Loucy (cell line): ENCODE results near the gene ACD.

Experiments
- H2AFZ ChIP-seq: fragments of 200-600 bp; sonication (generic); 2 replicates; pipeline ENCODE4 v1.6.0; 2016; ENCODE audit warnings: antibody characterized with exemption, mild to moderate bottlenecking, low read length, moderate library complexity
- H3F3A ChIP-seq: fragments of 200-600 bp; 2 replicates; pipeline ENCODE4 v1.6.0; 2016; ENCODE audit warnings: antibody characterized with exemption, low read depth, mild to moderate bottlenecking
- H3K27me3 ChIP-seq: fragments of 200-600 bp; sonication (generic); 2 replicates; pipeline ENCODE4 v1.6.1; 2014; ENCODE audit warnings: low read length, mild to moderate bottlenecking; ENCODE audit not compliant: insufficient read depth, poor library complexity, severe bottlenecking
- H3K36me3 ChIP-seq: fragments of 200-600 bp; sonication (generic); 2 replicates; pipeline ENCODE4 v1.6.1; 2016; ENCODE audit warnings: low read length; ENCODE audit not compliant: insufficient read depth
- H3K4me1 ChIP-seq: fragments of 200-600 bp; sonication (generic); 2 replicates; pipeline ENCODE4 v1.5.1; 2014; ENCODE audit warnings: low read length, mild to moderate bottlenecking; ENCODE audit not compliant: insufficient read depth, poor library complexity, severe bottlenecking
- H3K4me2 ChIP-seq: fragments of 200-600 bp; sonication (generic); 2 replicates; pipeline ENCODE4 v1.6.0; 2014; ENCODE audit warnings: antibody characterized with exemption, low read length, low read depth, mild to moderate bottlenecking; ENCODE audit not compliant: poor library complexity, severe bottlenecking
- H3K4me3 ChIP-seq: fragments of 200-600 bp; sonication (generic); 2 replicates; pipeline ENCODE4 v1.5.1; 2014; ENCODE audit warnings: low read length, mild to moderate bottlenecking, mixed read lengths; ENCODE audit not compliant: poor library complexity, severe bottlenecking
- H3K79me2 ChIP-seq: fragments of 200-600 bp; sonication (generic); 2 replicates; pipeline ENCODE4 v1.6.1; 2014; ENCODE audit warnings: low read length; ENCODE audit not compliant: insufficient read depth
- H3K9ac ChIP-seq: fragments of 200-600 bp; sonication (generic); 2 replicates; pipeline ENCODE4 v1.6.0; 2014; ENCODE audit warnings: mild to moderate bottlenecking, low read depth, low read length, moderate library complexity; ENCODE audit not compliant: poor library complexity, severe bottlenecking
- H3K9me2 ChIP-seq: fragments of 200-600 bp; sonication (generic); replicated peaks from 2 replicates; pipeline ENCODE4 v1.6.1; 2016; ENCODE audit warnings: low read depth, low read length, mixed read lengths
- H3K9me3 ChIP-seq: fragments of 200-600 bp; sonication (generic); 2 replicates; pipeline ENCODE4 v1.6.1; 2014; ENCODE audit warnings: mild to moderate bottlenecking, antibody characterized with exemption, low read length, low read depth; ENCODE audit not compliant: insufficient read depth
- H4K20me1 ChIP-seq: fragments of 200-600 bp; sonication (generic); 2 replicates; pipeline ENCODE4 v1.6.0; 2014; ENCODE audit warnings: antibody characterized with exemption, low read length, mild to moderate bottlenecking; ENCODE audit not compliant: insufficient read depth, poor library complexity, severe bottlenecking
- EZH2phosphoT487 ChIP-seq: fragments of 200-600 bp; IDR thresholded peaks from 2 replicates; pipeline ENCODE4 v1.6.1; 2018; ENCODE audit warnings: antibody characterized with exemption, mild to moderate bottlenecking, moderate library complexity, borderline replicate concordance
- TF ChIP-seq, protein P1 (sequence below): fragments of 200-600 bp; sonication (generic); conservative IDR thresholded peaks from 2 replicates; pipeline ENCODE4 v1.5.1; 2014; ENCODE audit warnings: mild to moderate bottlenecking, antibody characterized with exemption, low read length

The ACD gene

DNA sequence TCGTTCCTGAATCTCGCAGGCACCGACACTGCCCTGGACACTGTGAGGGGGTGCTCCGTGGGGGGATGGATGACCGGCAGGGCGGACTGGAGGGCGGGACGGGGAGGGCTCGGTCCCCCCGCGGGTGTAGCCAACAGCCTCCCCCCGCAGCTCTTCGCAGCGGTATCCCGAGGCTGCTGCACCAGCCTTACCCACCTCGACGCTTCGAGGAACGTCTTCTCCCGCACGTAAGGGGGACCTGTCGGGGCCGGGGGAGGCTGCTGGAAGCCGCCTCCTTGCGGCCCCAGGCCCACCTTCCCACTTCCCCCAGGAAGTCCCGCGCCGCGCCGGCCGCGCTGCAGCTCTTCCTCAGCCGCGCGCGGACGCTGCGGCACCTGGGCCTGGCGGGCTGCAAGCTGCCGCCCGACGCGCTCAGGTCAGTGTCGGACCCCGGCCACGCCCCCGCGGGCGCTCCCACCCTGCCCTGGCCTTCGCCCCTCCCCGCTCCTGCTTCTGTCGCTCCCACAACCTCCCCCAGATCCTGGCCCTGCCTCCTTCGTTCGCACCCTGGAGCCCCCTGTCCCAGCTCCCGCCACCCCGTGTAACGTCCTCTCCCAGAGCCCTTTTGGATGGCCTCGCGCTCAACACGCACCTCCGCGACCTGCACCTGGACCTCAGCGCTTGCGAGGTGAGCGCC is 11.8 kb downstream of the ACD start:
- H3K4me3 ChIP-seq: no peak overlapping the region
- TF ChIP-seq, protein P1, sequence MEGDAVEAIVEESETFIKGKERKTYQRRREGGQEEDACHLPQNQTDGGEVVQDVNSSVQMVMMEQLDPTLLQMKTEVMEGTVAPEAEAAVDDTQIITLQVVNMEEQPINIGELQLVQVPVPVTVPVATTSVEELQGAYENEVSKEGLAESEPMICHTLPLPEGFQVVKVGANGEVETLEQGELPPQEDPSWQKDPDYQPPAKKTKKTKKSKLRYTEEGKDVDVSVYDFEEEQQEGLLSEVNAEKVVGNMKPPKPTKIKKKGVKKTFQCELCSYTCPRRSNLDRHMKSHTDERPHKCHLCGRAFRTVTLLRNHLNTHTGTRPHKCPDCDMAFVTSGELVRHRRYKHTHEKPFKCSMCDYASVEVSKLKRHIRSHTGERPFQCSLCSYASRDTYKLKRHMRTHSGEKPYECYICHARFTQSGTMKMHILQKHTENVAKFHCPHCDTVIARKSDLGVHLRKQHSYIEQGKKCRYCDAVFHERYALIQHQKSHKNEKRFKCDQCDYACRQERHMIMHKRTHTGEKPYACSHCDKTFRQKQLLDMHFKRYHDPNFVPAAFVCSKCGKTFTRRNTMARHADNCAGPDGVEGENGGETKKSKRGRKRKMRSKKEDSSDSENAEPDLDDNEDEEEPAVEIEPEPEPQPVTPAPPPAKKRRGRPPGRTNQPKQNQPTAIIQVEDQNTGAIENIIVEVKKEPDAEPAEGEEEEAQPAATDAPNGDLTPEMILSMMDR: no peak
- no peak for TF ChIP-seq EZH2phosphoT487
- H4K20me1 ChIP-seq: peaks cover 23% of the 10 kb centered on the region
- H3K36me3 ChIP-seq: peaks cover 38% of the 10 kb centered on the region; the same call in 1 of the 2 replicates
- peaks cover 24% of the 10 kb centered on the region for H3K4me1 ChIP-seq
- no peaks in the 10 kb centered on the region for H3K27me3 ChIP-seq
- H3K9me2 ChIP-seq: no peaks in the 10 kb centered on the region
- no peak overlapping the region for H2AFZ ChIP-seq
- peaks cover 64% of the 10 kb centered on the region for H3K79me2 ChIP-seq
- no peaks in the 10 kb centered on the region for H3K9me3 ChIP-seq
- H3K4me2 ChIP-seq: no peak overlapping the region
- H3F3A ChIP-seq: no peaks in the 10 kb centered on the region
- H3K9ac ChIP-seq: no peak overlapping the region

DNA sequence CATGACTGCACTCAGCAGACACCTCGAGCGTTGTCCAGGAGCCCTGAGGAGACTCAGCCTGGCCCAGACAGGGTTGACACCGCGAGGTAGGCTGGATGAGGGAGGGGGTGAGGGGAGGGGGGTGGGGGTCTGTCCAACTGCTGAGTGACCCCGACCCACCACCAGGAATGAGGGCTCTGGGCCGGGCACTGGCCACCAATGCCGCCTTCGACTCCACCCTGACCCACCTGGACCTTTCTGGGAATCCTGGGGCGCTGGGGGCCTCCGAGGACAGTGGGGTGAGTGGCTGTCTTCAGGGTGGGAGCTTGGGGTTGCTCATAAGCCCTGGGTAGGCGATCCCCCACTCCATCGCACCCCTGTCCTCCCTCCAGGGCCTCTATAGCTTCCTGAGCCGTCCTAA is 12.4 kb downstream of the ACD start:
- peaks cover 24% of the 10 kb centered on the region for H3K4me1 ChIP-seq
- H3K9me3 ChIP-seq: no peaks in the 10 kb centered on the region
- H3K36me3 ChIP-seq: peaks cover 38% of the 10 kb centered on the region; the same call in 1 of the 2 replicates
- no peak overlapping the region for H3K4me2 ChIP-seq
- H3K79me2 ChIP-seq: peaks cover 64% of the 10 kb centered on the region
- no peak overlapping the region for H2AFZ ChIP-seq
- no peaks in the 10 kb centered on the region for H3K9me2 ChIP-seq
- H3K27me3 ChIP-seq: no peaks in the 10 kb centered on the region
- no peaks in the 10 kb centered on the region for H3F3A ChIP-seq
- TF ChIP-seq EZH2phosphoT487: no peak
- TF ChIP-seq, protein P1: no peak
- peaks cover 23% of the 10 kb centered on the region for H4K20me1 ChIP-seq
- no peak overlapping the region for H3K4me3 ChIP-seq
- no peak overlapping the region for H3K9ac ChIP-seq

DNA sequence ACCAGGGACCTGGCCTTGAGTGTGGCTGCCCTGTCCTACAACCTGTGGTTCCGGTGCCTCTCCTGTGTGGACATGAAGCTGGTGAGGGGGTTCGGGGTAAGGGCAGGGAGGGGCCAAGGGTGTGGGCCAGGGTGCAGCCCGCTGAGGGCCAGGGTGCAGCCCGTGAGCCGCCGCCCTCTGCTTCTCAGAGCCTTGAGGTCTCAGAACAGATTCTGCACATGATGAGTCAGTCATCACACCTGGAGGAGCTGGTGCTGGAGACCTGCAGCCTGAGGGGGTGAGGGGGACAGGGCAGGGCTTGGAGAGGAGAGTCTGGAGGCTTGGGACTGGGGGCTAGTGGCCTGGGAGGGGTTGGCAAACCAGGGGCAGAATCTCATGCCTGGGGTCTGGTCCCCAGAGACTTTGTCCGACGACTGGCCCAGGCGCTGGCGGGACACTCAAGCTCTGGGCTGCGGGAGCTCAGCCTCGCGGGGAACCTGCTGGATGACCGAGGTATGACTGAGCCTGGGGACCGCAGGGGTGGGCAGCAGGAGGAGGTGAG is 12.9 kb downstream of the ACD start:
- Histone ChIP-seq H3K79me2 (peaks cover 62% of the 10 kb centered on the region), H3K4me1 (peaks cover 24% of the 10 kb centered on the region), H3K27me3 (no peaks in the 10 kb centered on the region), H3K9me2 (no peaks in the 10 kb centered on the region), H3K9ac (peak overlapping the region; percentile 98), H3K4me3 (peak overlapping the region; percentile 98), H3K36me3 (peaks cover 35% of the 10 kb centered on the region; the same call in 1 of the 2 replicates), H3K4me2 (peak overlapping the region; percentile 82), H4K20me1 (peaks cover 23% of the 10 kb centered on the region), H3F3A (no peaks in the 10 kb centered on the region), H3K9me3 (no peaks in the 10 kb centered on the region), H2AFZ (no peak overlapping the region)
- TF ChIP-seq, protein P1: no peak
- no peak for TF ChIP-seq EZH2phosphoT487
